Activated CD8-positive, alpha-beta memory T cell treated with anti-CD3 and anti-CD28 coated beads, Interleukin-2, amount 50 U/mL, for 1 hour (primary cell): ENCODE data around the gene ZCCHC17.

Source experiments
- DNase-seq: peaks from one replicate; pipeline ENCODE4 v3.0.0-alpha.2; 2020; ENCODE audit errors: extremely low read depth

The ZCCHC17 gene

GRCh38 chr1:31393463-31393862 is 96.6 kb downstream of the ZCCHC17 start:
- no peak for DNase-seq

DNA sequence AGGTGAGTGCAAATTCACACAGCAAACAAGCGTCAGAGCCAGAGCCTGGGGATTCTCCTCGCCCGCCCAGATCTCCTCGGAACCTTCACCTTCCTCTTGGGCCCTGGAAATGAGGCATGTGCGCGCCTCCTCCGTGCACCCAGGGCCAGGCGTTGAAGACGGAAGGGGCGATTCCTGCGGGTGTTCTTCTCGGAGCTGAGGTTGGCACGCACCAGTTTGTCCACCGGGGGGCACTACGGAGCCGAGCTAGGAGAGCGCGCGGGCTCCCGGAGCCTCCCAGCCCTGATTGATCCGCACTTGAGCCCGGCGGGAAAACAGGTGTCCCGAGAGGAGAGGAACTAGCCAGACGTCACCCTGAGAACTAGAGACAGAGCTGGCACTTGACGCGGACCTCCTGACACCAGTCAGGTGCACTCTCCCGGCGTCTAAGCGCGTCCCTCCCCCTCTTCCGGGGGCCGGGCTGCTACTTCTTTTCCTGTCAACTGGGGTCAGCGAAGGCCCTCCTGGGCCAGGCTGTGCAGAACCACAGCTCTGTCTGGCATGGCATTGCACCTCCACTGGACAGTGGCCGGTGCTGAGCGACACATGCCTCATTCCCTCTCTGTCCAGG is 97.9 kb downstream of the ZCCHC17 start:
- peak; percentile 27 for DNase-seq

GRCh38 chr1:31396633-31397351 is 100.0 kb downstream of the ZCCHC17 start:
- DNase-seq, result no peak

- DNase-seq, result no peak
Observed at GRCh38 chr1:31397360-31398095, 100.7 kb downstream of the ZCCHC17 start.

- no peak for DNase-seq
Observed at GRCh38 chr1:31398246-31398645, 101.4 kb downstream of the ZCCHC17 start.

DNA sequence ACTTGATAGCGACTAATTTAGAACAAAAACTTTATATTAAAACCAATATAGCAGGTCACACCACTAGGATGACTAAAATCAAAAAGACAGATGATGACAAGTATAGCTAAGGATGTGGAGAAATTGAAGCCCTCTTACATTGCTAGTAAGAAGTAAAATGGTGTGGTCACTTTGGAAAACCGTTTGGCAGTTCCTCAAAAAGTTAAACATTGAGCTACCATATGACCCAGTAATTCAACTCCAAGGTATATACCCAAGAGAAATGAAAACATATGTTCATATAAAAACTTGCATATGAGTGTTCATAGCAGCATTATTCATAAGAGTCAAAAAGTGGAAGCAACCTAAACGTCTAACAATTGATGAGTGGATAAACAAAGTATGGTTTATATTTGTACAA is 103.1 kb downstream of the ZCCHC17 start:
- DNase-seq, result no peak

DNA sequence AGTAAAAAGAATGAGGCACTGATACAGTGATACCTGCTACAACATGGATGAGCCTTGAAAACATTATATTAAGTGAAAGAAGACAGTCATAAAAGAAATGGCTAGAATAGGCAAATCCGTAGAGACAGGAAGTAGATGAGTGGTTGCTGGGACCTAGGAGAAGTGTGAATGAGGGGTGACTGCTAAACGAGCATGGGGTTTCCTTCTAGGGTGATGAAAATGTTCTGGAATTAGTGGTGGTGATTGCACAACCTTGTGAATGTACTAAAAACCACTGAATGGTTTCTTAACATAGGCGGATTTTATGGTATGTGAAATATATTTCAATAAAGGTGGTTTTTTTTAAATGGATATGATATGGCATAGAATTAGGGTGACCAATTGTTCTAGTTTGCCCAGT is 103.6 kb downstream of the ZCCHC17 start:
- no peak for DNase-seq

DNA sequence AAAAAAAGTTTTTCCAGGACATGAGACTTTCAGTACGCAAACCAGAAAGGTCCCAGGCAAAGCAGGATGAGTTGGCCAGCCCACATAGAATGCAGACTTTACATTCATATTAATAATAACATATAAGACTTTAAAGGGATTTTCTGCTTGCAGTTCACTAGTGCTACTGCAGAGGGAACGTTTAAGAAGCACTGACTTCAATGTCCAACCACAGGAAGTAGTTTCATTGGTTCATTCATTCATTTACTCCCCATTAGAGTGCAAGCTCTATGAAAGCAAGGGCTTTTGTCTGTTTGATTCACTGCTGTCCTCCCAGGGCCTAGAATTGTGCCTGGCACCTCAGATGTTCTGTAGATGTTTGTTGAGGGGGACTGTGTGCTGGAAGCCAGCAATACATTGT is 104.4 kb downstream of the ZCCHC17 start:
- no peak for DNase-seq

DNA sequence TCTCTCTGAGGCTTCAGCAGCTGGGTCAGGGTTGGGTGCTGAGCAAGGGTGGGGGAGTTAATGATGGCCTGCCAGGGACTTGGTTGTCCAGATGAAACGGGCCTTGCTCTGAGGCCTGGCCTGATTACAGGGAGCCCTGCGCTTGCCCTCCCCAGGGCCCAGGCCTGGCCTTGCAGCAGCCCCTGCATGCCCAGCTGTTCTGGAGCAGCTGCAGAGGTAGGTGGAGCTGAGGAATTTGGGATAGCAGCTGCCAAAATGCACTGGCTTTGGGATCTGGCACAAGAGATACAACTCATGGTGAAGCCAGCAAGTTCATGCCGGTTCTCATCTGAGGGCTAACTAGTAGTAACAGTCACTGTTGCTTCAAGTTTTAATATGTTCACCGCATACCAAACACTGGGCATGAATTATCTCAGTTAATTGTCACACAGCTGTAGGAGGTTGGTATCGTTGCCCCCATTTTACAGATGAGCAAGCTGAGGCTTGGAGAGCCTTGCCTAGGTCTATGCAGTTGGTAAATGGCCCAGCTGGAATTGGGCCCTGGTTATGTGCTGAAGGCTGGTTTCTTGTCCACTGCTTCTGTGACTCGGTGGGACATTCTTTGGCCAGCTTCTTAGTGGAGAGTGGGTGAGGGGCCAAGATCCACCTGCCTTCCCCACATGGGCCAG is 108.9 kb downstream of the ZCCHC17 start:
- DNase-seq, result no peak

- DNase-seq, result no peak
Observed at GRCh38 chr1:31407029-31407626, 110.3 kb downstream of the ZCCHC17 start.

GRCh38 chr1:31408788-31409318 is 112.0 kb downstream of the ZCCHC17 start:
- DNase-seq, result no peak

DNA sequence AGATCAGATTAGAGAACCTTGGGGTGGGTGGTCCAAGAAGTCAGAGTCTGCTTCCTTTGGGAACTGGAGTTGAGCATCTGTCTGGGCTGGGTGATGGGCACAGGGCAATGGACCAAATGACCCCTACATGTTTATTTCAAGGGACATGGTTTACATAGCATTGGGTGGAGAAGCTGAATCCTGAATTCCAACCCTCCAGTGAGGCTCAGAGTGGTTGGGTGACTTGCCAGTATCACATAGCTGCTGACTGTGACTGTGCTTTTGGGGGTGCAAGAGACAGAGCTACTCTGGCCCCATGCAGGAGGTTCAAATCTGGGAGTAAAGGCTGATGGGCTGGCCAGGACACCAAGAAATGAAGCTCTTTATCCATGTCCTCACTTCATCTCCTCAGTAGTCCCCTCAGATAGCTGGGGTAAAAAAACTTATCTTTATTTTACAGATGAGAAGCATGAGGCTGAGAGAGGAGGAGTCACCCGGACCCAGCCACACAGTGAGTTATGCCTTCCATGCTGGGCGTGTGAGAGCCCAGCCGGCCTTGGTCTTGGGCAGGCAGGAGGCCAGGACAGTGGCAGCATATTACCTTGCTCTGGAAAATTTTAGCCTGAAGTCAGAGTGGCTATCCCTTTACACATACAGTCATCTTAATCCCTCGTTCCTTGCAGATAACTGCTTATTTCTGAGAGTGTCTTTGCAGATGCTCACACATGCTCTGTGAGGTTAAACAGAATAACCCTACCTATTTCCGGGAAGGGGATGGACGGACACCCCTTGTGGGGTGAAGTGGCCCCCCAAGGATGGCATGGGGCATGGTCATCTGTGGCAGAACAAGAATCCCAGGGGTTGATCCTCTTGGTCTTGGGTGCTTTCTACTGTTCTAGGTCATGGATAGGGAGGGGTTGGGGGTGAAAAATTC is 113.4 kb downstream of the ZCCHC17 start:
- no peak for DNase-seq

DNA sequence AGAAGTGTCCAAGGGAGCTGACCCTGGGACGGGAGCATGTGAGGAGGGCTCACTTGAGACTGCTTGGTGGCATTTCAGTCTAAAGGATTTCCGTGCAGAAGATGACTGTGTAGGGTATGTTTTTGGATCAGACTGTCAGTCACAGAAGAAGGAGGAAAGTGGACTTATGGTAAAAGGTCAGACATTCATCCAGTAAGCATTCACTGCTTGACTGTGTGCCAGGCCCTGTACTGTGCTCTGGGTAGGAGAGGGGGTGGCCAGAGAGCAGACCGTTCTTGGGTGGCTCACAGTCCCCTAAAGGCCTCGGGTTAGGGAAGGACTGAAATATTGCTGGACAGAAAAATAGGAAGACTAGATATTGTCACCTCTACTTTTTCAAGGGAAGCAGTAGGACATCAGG is 114.0 kb downstream of the ZCCHC17 start:
- DNase-seq, result no peak

- no peak for DNase-seq
Observed at GRCh38 chr1:31412205-31412604, 115.4 kb downstream of the ZCCHC17 start.

DNA sequence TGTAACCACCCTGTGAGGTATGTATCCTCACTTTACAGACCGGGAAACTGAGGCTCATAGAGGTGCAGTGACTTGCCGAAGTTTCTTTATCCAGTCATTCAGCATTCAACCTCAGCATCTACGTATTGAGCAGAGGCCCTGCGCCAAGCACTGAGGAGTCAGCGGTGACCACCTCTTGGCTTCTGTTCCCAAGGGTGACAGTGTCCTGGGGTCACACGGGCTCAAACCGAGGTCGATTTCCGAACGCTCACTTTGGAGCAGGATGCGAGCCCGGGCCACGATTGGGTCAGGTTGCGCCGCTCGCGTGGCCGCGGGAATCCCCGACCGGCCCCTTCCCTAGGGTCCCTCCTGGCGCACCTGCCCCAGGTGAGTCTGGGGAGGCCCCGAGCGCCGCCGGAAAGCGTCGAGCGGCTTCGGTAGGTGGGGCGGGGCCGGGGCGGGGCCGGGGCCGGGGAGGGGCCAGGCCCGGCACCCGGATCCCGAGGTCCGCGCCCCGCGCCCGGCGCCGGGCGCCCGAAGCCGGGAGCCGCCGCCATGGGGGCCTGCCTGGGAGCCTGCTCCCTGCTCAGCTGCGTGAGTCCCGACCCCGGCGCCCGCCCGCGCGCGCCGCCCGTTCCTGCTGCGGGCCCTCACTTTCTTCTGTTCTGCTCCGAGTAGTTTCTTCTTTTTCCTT is 116.0 kb downstream of the ZCCHC17 start, which contains the start of gene SERINC2:
TSS of gene SERINC2 (plus strand) at position 482 of the 673 bp plus-strand sequence. CDS start at position 535, 53 bp downstream.
- no peak for DNase-seq

GRCh38 chr1:31413405-31414001 is 116.7 kb downstream of the ZCCHC17 start:
- DNase-seq, result no peak
